H7 (cell line): ENCODE results near the gene TUBB4B. TPM values are rescaled to one million over a fixed set of nuclear protein-coding genes. Genes with fewer than 3 reads are reported as not detected.

Experiments
- DNase-seq: peaks from one replicate; pipeline ENCODE4 v3.0.0; 2012
- H3K27me3 ChIP-seq: 2 replicates; pipeline ENCODE4 v1.6.0; 2011; ENCODE audit warnings: mild to moderate bottlenecking, low read length; ENCODE audit not compliant: control insufficient read depth, insufficient read depth
- H3K36me3 ChIP-seq: replicated peaks from 2 replicates; pipeline ENCODE4 v1.5.1; 2011; ENCODE audit warnings: low read length; ENCODE audit not compliant: control insufficient read depth, insufficient read depth
- H3K4me3 ChIP-seq: 2 replicates; pipeline ENCODE4 v1.5.1; 2011; ENCODE audit warnings: low read depth, mild to moderate bottlenecking, control low read depth, low read length, moderate library complexity; ENCODE audit not compliant: insufficient read depth
- total RNA-seq: library from RNA; depleted of rRNA; stranded (reverse); fragments of >200 nt; shearing (Covaris generic); gene quantifications from 2 replicates; pipeline ENCODE4 v1.2.3, GENCODE V29; 2014; rRNA removed

Gene TUBB4B
- total RNA-seq, 1 experiment from 2014 or later: 257 TPM

DNA sequence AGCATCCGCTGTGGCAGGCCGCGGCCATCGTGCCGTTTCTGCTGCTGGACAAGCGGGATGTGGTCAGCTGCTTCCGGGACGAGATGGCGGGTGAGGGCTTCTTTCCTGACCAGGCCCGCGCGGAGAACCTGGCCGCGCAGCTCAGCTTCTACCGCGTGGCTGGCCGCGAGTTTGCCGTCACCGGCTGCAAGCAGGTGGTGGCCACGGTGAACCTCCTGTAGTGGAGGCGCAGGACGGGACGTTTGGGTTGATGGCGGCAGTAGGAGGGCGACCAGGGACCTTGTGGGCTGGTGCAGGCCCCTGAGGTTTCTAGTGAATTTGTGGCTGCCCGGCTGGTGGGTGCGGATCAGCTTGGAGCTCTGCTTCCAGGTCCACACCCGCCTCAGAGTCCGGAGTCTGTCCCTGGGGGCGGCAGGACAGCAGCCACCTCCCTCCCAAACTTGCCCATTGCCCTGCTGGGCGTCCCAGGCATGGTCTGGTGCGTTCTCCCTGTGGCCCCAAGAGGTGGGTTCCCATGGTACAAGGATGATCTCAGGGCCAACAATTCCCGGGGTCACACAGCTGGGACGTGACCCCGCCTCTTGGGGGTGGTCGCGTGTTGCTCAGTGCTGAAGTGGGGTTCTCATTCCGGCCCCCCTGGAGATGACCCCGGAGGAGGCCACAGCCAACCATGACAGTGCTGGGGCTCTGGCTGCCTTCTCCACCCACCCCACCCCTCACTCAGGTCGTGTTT is 38.8 kb downstream of the TUBB4B start:
- no peak overlapping the region for H3K4me3 ChIP-seq
- DNase-seq: peak; percentile 56
- no peaks in the 10 kb centered on the region for H3K27me3 ChIP-seq
- no peaks in the 10 kb centered on the region for H3K36me3 ChIP-seq

DNA sequence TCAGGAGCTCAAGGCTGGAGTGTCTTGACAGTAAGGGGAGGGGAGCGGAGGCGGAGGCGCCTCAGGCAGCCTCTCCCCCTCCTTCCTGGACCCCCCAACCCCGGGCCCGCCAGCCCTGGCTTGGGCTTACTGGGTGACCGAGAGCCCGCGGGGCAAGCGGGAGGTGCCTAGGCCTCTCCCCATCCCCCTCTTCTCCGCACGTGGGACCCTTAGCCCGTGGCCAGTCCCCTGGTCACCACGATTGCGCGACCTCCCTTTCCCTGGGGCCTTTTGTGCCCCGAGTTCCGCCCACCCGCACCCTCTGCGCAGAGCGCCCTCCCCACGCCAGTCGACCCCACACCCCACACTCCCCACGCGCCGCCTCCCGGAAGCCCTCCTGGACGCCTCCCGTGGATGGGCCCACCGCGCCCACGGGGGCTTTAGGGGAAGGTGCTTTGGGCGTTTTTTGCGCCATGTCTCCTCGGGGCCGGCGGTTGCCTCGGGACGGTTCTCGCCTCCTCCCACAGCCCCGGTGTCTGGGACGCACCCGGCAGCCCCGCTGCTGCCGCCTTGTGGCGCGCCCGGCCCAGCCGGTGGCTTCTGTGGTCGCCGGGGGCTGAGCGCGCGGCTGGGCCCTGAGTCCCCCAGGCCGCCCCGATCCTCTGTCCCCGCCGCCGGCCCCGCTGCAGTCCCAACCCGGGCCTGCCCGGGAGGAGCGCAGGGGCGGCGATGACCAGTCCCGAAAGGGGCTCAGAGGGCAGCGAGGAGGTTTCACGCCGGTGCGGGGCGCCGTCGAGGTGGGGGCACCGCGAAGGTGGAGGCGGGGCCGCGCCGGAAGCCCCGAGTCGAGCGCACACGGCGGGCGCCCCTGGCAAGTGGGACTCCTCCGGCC is 39.6 kb downstream of the TUBB4B start:
- DNase-seq: peak; percentile 93
- Histone ChIP-seq H3K36me3 (no peaks in the 10 kb centered on the region), H3K27me3 (no peaks in the 10 kb centered on the region), H3K4me3 (peak overlapping the region; percentile 74)

DNA sequence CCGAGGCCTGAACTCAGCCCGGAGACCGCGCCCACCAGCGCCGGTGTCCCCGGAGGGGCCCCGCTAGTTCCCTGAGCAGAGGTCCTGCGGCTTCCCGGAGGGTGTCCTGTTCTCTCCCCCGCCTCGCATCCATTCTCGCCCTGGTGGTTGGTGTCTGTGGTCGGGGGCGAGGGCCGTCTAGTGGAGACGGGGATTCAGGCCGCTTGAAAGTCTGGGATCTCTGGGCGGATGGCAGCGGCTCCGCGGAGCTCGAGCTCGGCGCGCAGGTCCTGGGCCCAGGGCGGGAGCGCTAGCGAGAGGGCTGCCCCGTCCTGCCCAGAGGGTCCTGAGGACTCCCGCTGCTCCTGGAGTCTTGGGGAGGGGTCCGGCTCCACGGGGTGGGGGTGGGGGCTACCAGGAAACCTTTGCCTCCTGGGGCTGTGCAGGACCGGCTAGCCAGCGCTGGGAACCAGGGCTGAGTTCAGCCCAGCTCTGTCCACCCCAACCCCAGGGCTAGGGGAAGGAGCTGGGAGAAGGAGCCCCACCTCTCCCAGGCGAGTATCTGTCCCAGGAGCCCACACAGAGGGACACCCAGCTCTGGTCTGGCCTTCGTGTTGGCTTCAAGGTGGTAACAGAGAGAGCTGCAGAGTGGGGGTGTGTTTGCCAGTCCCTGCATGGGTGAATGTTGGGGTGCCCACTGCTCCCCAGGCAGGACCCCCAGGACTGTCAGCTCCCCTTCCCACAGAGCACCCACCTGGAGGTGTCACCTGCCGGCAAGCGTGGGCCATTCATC is 40.4 kb downstream of the TUBB4B start:
- H3K36me3 ChIP-seq: no peaks in the 10 kb centered on the region
- no peaks in the 10 kb centered on the region for H3K27me3 ChIP-seq
- peak; percentile 87 for DNase-seq
- H3K4me3 ChIP-seq: peak overlapping the region; percentile 74

DNA sequence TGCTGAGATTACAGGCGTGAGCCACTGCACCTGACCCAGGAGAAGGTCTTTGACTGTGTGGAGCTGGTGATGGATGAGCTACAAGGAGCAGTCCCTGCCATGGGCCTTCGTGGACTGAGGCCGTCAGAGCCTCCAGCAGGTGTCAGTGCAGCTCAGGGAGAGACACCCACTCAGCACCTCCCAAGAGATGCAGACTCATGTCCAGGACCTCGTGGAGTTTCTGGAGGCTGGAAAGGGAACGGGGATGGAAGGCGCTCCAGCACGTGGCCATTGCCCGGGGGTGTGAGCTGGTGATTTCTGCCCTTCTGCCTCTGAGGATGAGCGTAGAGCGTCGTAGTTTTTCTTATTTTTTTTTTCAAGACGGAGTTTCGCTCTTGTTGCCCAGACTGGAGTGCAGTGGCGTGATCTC is 45.9 kb downstream of the TUBB4B start:
- H3K27me3 ChIP-seq: no peaks in the 10 kb centered on the region; the same call in 1 of the 2 replicates
- H3K36me3 ChIP-seq: no peaks in the 10 kb centered on the region
- H3K4me3 ChIP-seq: no peak overlapping the region
- DNase-seq: peak; percentile 91

DNA sequence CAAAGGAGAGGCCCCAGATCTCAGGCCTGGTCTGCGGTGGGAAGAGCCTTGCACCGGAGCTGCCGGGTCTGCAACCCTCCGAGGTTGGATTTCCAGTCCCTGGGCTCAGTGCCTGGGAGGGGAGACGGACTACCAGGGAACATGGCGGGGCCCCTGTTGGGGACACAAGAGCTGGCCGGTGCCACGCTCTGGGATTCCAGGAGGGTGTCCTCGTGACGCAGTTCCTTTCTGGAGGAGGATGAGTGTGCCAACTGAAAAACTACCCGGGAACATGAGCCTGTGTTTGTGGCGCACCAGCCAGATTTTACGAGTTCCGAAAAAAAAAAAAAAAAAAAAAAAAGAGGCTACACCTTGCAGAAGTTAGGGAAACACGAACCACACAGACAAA is 52.0 kb downstream of the TUBB4B start:
- Histone ChIP-seq H3K36me3 (no peaks in the 10 kb centered on the region), H3K4me3 (no peak overlapping the region), H3K27me3 (peaks cover 15% of the 10 kb centered on the region)
- no peak for DNase-seq

Other genes with a start within 250 kb of the TUBB4B start
- 45.7 and 53.2 TPM in 2 replicates for gene PAXX, start 248.9 kb upstream of the TUBB4B start, total RNA-seq
- not detected in 2 replicates for gene CLIC3, start 244.7 kb upstream of the TUBB4B start, total RNA-seq
- gene ABCA2, start 213.1 kb upstream of the TUBB4B start, total RNA-seq: 6.8 and 10.4 TPM in 2 replicates
- gene FUT7, start 209.2 kb upstream of the TUBB4B start, total RNA-seq: not detected in 2 replicates
- gene NPDC1, start 195.1 kb upstream of the TUBB4B start, total RNA-seq: 10.1 and 25.1 TPM in 2 replicates
- gene ENTPD2, start 187.2 kb upstream of the TUBB4B start, total RNA-seq: not detected in 2 replicates
- gene SAPCD2, start 170.7 kb upstream of the TUBB4B start, total RNA-seq: 59.7 and 59.9 TPM in 2 replicates
- 9.0 and 14.9 TPM in 2 replicates for gene UAP1L1, start 163.8 kb upstream of the TUBB4B start, total RNA-seq
- gene MAN1B1, start 154.3 kb upstream of the TUBB4B start, total RNA-seq: 70.5 and 70.9 TPM in 2 replicates
- gene DPP7, start 126.6 kb upstream of the TUBB4B start, total RNA-seq: 15.8 and 18.2 TPM in 2 replicates
- gene GRIN1, start 102.1 kb upstream of the TUBB4B start, total RNA-seq: 0.33 and 0.52 TPM in 2 replicates
- gene LRRC26, start 71.2 kb upstream of the TUBB4B start, total RNA-seq: 0.59 and 0.67 TPM in 2 replicates
- not detected in 2 replicates for gene TMEM210, start 69.2 kb upstream of the TUBB4B start, total RNA-seq
- gene ANAPC2, start 52.7 kb upstream of the TUBB4B start, total RNA-seq: 26.2 and 37.0 TPM in 2 replicates
- 109 and 143 TPM in 2 replicates for gene SSNA1, start 52.6 kb upstream of the TUBB4B start, total RNA-seq
- gene TPRN, start 40.5 kb upstream of the TUBB4B start, total RNA-seq: 19.3 and 23.3 TPM in 2 replicates
- 59.1 and 62.3 TPM in 2 replicates for gene TMEM203, start 35.6 kb upstream of the TUBB4B start, total RNA-seq
- gene NDOR1, start 35.6 kb upstream of the TUBB4B start, total RNA-seq: 22.2 and 22.7 TPM in 2 replicates
- gene RNF208, start 19.0 kb upstream of the TUBB4B start, total RNA-seq: 1.0 TPM in 2 replicates
- gene CYSRT1, start 16.1 kb upstream of the TUBB4B start, total RNA-seq: 0.83 and 2.9 TPM in 2 replicates
- not detected in 2 replicates for gene RNF224, start 13.8 kb upstream of the TUBB4B start, total RNA-seq
- 0.03 TPM in 1 of 2 replicates, not detected in the other for gene SLC34A3, start 10.4 kb upstream of the TUBB4B start, total RNA-seq
- not detected in 2 replicates for gene STPG3, start 10.0 kb downstream of the TUBB4B start, total RNA-seq
- gene NELFB, start 14.0 kb downstream of the TUBB4B start, total RNA-seq: 112 and 121 TPM in 2 replicates
- gene TOR4A, start 36.4 kb downstream of the TUBB4B start, total RNA-seq: 21.3 and 23.2 TPM in 2 replicates
- gene NRARP, start 61.0 kb downstream of the TUBB4B start, total RNA-seq: 27.7 and 34.8 TPM in 2 replicates
- gene EXD3, start 181.9 kb downstream of the TUBB4B start, total RNA-seq: 7.0 and 15.7 TPM in 2 replicates
- gene NOXA1, start 182.1 kb downstream of the TUBB4B start, total RNA-seq: 0.78 and 1.0 TPM in 2 replicates
- 0.55 and 0.76 TPM in 2 replicates for gene ENTPD8, start 200.1 kb downstream of the TUBB4B start, total RNA-seq
- gene NSMF, start 218.0 kb downstream of the TUBB4B start, total RNA-seq: 37.9 and 39.0 TPM in 2 replicates